Astrocyte (in vitro differentiated cells and primary cell): Measurements from ENCODE around the gene TSC22D3. TPM values are rescaled to one million over a fixed set of nuclear protein-coding genes. Genes with fewer than 3 reads are reported as not detected.

Experiments used
- DNase-seq: peaks from one replicate; pipeline ENCODE4 v3.0.0-alpha.2; 2010; ENCODE audit warnings: low read depth
- FAIRE-seq: peaks from 2 replicates; lab custom pipeline; 2011; peaks lifted over from hg19 to GRCh38; lab: Jason Lieb, UNC
- H2AFZ ChIP-seq: 2 replicates; pipeline ENCODE4 v1.6.0; 2012; ENCODE audit warnings: low read depth, low read length, inconsistent platforms
- H3K27ac ChIP-seq: 2 replicates; pipeline ENCODE4 v1.5.1; 2011; ENCODE audit warnings: low read depth, low read length, inconsistent platforms
- H3K27me3 ChIP-seq: 2 replicates; pipeline ENCODE4 v1.6.0; 2011; ENCODE audit warnings: low read length, inconsistent platforms; ENCODE audit not compliant: insufficient read depth
- H3K36me3 ChIP-seq: 2 replicates; pipeline ENCODE4 v1.5.1; 2011; ENCODE audit warnings: low read length, inconsistent platforms; ENCODE audit not compliant: insufficient read depth
- H3K4me1 ChIP-seq: 2 replicates; pipeline ENCODE4 v1.5.1; 2011; ENCODE audit warnings: low read length, inconsistent platforms; ENCODE audit not compliant: insufficient read depth
- H3K4me2 ChIP-seq: 2 replicates; pipeline ENCODE4 v1.6.0; 2012; ENCODE audit warnings: low read length, inconsistent platforms
- H3K4me3 ChIP-seq: 2 replicates; pipeline ENCODE4 v1.5.1; 2011; ENCODE audit warnings: low read depth, mild to moderate bottlenecking, low read length, inconsistent platforms; ENCODE audit not compliant: insufficient read depth
- H3K79me2 ChIP-seq: 2 replicates; pipeline ENCODE4 v1.6.0; 2012; ENCODE audit warnings: mild to moderate bottlenecking, low read length, inconsistent platforms; ENCODE audit not compliant: insufficient read depth
- H3K9ac ChIP-seq: 2 replicates; pipeline ENCODE4 v1.6.0; 2012; ENCODE audit warnings: mild to moderate bottlenecking, low read length, inconsistent platforms
- H3K9me3 ChIP-seq: 2 replicates; pipeline ENCODE4 v1.5.1; 2012; ENCODE audit warnings: low read depth, mild to moderate bottlenecking, low read length, inconsistent platforms; ENCODE audit not compliant: insufficient read depth
- H4K20me1 ChIP-seq: 2 replicates; pipeline ENCODE4 v1.6.0; 2012; ENCODE audit warnings: low read length, inconsistent platforms; ENCODE audit not compliant: insufficient read depth
- H3K27ac Mint-ChIP-seq: one replicate; pipeline ENCODE4 v1.8.0; 2021; ENCODE audit warnings: mild to moderate bottlenecking, mixed read lengths; ENCODE audit not compliant: unreplicated experiment
- H3K27me3 Mint-ChIP-seq: one replicate; pipeline ENCODE4 v1.8.0; 2021; ENCODE audit warnings: low read depth, mixed read lengths; ENCODE audit not compliant: unreplicated experiment
- H3K36me3 Mint-ChIP-seq: one replicate; pipeline ENCODE4 v1.8.0; 2021; ENCODE audit warnings: low read depth, mixed read lengths; ENCODE audit not compliant: unreplicated experiment
- H3K4me1 Mint-ChIP-seq: one replicate; pipeline ENCODE4 v1.8.0; 2021; ENCODE audit warnings: low read depth, mixed read lengths; ENCODE audit not compliant: unreplicated experiment
- H3K4me3 Mint-ChIP-seq: one replicate; pipeline ENCODE4 v1.8.0; 2021; ENCODE audit warnings: mild to moderate bottlenecking, moderate library complexity, mixed read lengths; ENCODE audit not compliant: unreplicated experiment
- H3K9me3 Mint-ChIP-seq: one replicate; pipeline ENCODE4 v1.8.0; 2021; ENCODE audit warnings: mild to moderate bottlenecking, mixed read lengths; ENCODE audit not compliant: unreplicated experiment
- CTCF ChIP-seq: IDR thresholded peaks from 2 replicates; pipeline ENCODE4 v1.5.1; 2011; ENCODE audit warnings: low read depth, mild to moderate bottlenecking, inconsistent platforms, low read length, moderate library complexity; ENCODE audit not compliant: insufficient read depth
- EZH2 ChIP-seq: IDR thresholded peaks from 2 replicates; pipeline ENCODE4 v1.6.1; 2012; ENCODE audit warnings: mild to moderate bottlenecking, low read length, inconsistent platforms; ENCODE audit not compliant: insufficient read depth
- total RNA-seq: library from RNA; stranded (reverse); gene quantifications from 2 replicates; pipeline ENCODE4 v1.2.1, GENCODE V29; 2021

The TSC22D3 gene
- total RNA-seq, 1 donor from 2014 or later = 30.7 TPM

- TF ChIP-seq EZH2 (no peak), CTCF (no peak)
- no peaks in the 10 kb centered on the region for H3K27me3 ChIP-seq
- Mint-ChIP-seq H3K9me3 (no peaks in the 10 kb centered on the region), H3K4me3 (no peak overlapping the region), H3K27me3 (no peaks in the 10 kb centered on the region), H3K36me3 (no peaks in the 10 kb centered on the region), H3K4me1 (no peaks in the 10 kb centered on the region), H3K27ac (no peak overlapping the region)
- H3K9me3 ChIP-seq = no peaks in the 10 kb centered on the region
- DNase-seq (no peak), FAIRE-seq (no peak)
- no peak overlapping the region for H3K4me3 ChIP-seq
- H2AFZ ChIP-seq = no peak overlapping the region
- no peak overlapping the region for H3K9ac ChIP-seq
- no peak overlapping the region for H3K27ac ChIP-seq
- H3K79me2 ChIP-seq = no peaks in the 10 kb centered on the region
- no peaks in the 10 kb centered on the region for H3K36me3 ChIP-seq
- no peaks in the 10 kb centered on the region for H4K20me1 ChIP-seq
- H3K4me2 ChIP-seq = no peak overlapping the region
- H3K4me1 ChIP-seq = no peaks in the 10 kb centered on the region
Measured at GRCh38 chrX:107666931-107667330, 108.7 kb downstream of the TSC22D3 start.

Other genes with a start within 250 kb of the TSC22D3 start
- gene PRPS1, start 147.3 kb downstream of the TSC22D3 start, total RNA-seq = 155 and 161 TPM in 2 replicates
- not detected in 2 replicates for gene NCBP2L, start 1.9 kb upstream of the TSC22D3 start, total RNA-seq
- 11.1 and 12.9 TPM in 2 replicates for gene MID2, start 50.1 kb upstream of the TSC22D3 start, total RNA-seq
- not detected in 2 replicates for gene TEX13B, start 206.6 kb upstream of the TSC22D3 start, total RNA-seq